ENCODE results near the gene MTAP. TPM values are rescaled to one million over a fixed set of nuclear protein-coding genes. Genes with fewer than 3 reads are reported as not detected.
A peak's percentile ranks its signal among the peaks of the same experiment; 100 is the strongest.

The MTAP gene
- total and polyA plus RNA-seq, 2 donors (not counting 1 experiment from before 2014, with no cell fraction given), result 9.8 to 38.4 TPM

- 18% methylated on average over 19 of the region's 28 CpGs for WGBS (ENCODE audit: insufficient coverage)
- Mint-ChIP-seq H3K27me3 (peaks cover 86% of the 10 kb centered on the region), H3K9me3 (ENCODE audit: insufficient read depth) (peaks cover 7% of the 10 kb centered on the region), H3K4me3 (no peak overlapping the region), H3K4me1 (peaks cover 29% of the 10 kb centered on the region), H3K27ac (peak overlapping the region; percentile 74)
- DNase-seq (peak; percentile 45), ATAC-seq (ENCODE audit: low read depth) (no peak)
- ChIA-PET POLR2A (interaction anchor here (0.7 kb wide), 1 partner anchor 17 kb away, joined by 6 read pairs; no protein-coding TSS in a partner anchor), CTCF (interaction anchor here (1.0 to 5.4 kb wide), 5 partner anchors 21 to 156 kb away, joined by 3 to 43 read pairs (median 4); partner anchors contain the start of genes CDKN2A, CDKN2B and CDKN2B-AS1)
- TF ChIP-seq CTCF (IDR thresholded peaks at IDR 0.05), result no peak
- TF ChIP-seq EZH2 (IDR thresholded peaks at IDR 0.05; ENCODE audit: borderline replicate concordance, insufficient read depth, low read depth, low read length, poor library complexity, severe bottlenecking), result no peak
- peaks cover 25 to 43% of the 10 kb centered on the region in 2 donors for H3K4me1 ChIP-seq (ENCODE audit: control insufficient read depth in 2 of 2, insufficient read depth in 2 of 2, low read length in 2 of 2)
- peaks cover 4 to 73% (median 40%) of the 10 kb centered on the region in 3 donors for H3K9me3 ChIP-seq (ENCODE audit: control extremely low read depth in 1 of 3, control insufficient read depth in 2 of 3, insufficient read depth in 1 of 3, low read length in 2 of 3)
- no peak overlapping the region for H3K27ac ChIP-seq (ENCODE audit: low read length in 2 of 2)
- intact Hi-C loops (cut with micrococcal nuclease), result no loop called here
- H3K9ac ChIP-seq (ENCODE audit: low read length), result no peak overlapping the region
- no peaks in the 10 kb centered on the region for H4K20me1 ChIP-seq (ENCODE audit: control insufficient read depth, insufficient read depth, low read length, poor library complexity, severe bottlenecking)
- H3K4me2 ChIP-seq (replicated peaks; ENCODE audit: low read depth, low read length, poor library complexity, severe bottlenecking), result no peak overlapping the region
- no peak overlapping the region for H2AFZ ChIP-seq (ENCODE audit: insufficient read depth, low read depth, low read length, poor library complexity, severe bottlenecking)
- peaks cover 3 to 97% (median 84%) of the 10 kb centered on the region in 4 experiments for H3K27me3 ChIP-seq (replicated peaks in 1 of 4; ENCODE audit: control extremely low read depth in 1 of 4, control insufficient read depth in 3 of 4, insufficient read depth in 4 of 4, low read length in 3 of 4)
- no peaks in the 10 kb centered on the region for H3K36me3 ChIP-seq (replicated peaks in 1 of 2; ENCODE audit: control extremely low read depth in 1 of 2, control insufficient read depth in 1 of 2, extremely low read depth in 1 of 2, insufficient read depth in 2 of 2, low read length in 1 of 2)
- no peaks in the 10 kb centered on the region for H3K79me2 ChIP-seq (ENCODE audit: control insufficient read depth, insufficient read depth, low read length)
- no peak overlapping the region for H3K4me3 ChIP-seq (ENCODE audit: control extremely low read depth in 1 of 5, extremely low read depth in 1 of 5, insufficient read depth in 1 of 5, low read depth in 2 of 5, low read length in 4 of 5)
Observed at GRCh38 chr9:21969011-21969940, 166.8 kb downstream of the MTAP start.

Measured in B cell (primary cell).